T follicular helper cell (primary cell): ENCODE results near the gene PLXNA4.

Experiments
- DNase-seq: peaks from one replicate; pipeline ENCODE4 v3.0.0-alpha.2; 2020; ENCODE audit warnings: low read depth

PLXNA4 gene

DNA sequence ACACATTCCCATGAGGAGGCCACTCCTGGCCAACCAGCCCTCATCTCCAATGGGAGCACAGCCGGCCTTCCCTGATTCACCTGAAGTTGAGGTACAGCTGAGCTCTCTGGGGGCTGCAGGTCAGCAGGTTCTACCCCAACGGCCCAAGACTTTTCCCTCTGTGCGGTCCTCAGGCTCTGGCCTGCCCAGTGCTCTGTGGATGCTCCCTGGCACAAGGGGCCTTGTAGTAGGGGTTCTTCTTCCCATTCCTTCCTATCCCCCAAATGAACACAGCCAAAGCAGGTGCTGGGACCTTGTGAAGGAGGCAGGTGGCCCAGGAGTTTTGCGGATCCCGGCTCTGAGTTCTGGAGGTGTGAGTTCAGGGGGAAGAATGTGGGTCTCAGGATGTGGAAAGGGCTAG, 72.2 kb downstream of the PLXNA4 start:
- DNase-seq: no peak

DNA sequence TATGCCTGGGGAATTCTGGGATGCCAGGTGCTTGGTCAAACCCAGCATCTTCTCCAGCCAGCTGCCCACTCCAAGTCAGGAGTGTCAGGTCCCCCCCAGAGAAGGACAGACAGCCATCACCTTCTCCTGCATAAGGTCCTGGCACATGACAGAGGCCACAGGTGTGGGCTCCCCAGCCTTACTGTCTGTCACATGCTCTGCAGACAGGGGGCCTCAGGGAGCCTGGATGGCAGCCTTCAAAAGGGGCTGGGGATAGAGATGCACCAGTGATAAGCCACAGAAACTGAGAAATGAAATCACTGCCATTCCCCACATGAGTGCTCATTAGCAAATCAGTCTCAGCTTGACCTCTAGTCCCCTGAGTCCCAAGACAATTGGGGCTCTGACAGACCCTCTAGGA, 72.9 kb downstream of the PLXNA4 start:
- DNase-seq: no peak

DNA sequence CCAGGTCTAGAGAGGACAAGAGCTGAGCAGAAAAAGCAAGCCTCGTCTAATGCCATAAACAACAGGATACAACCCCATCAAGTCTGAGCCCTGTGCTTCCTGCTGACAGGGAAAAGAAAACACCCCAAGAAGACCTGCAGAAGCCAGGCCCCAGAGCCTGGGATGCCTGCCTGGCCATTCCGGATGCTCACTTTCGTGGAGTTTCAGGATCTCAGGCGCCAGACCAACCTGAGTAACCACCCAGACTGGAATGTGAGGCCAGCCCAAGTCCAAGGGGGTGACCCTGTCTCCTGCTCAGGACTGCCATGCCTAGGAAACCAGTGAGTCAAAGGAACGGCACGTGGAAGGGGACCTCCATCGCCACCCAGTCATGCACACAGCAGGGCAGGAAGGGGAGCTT, 74.3 kb downstream of the PLXNA4 start:
- no peak for DNase-seq

- DNase-seq: no peak
Observed at GRCh38 chr7:132500727-132501440, 75.4 kb downstream of the PLXNA4 start.

GRCh38 chr7:132499487-132499886, 76.8 kb downstream of the PLXNA4 start:
- DNase-seq: no peak

- no peak for DNase-seq
Observed at GRCh38 chr7:132499065-132499464, 77.2 kb downstream of the PLXNA4 start.

GRCh38 chr7:132498319-132498718, 78.0 kb downstream of the PLXNA4 start:
- no peak for DNase-seq

DNA sequence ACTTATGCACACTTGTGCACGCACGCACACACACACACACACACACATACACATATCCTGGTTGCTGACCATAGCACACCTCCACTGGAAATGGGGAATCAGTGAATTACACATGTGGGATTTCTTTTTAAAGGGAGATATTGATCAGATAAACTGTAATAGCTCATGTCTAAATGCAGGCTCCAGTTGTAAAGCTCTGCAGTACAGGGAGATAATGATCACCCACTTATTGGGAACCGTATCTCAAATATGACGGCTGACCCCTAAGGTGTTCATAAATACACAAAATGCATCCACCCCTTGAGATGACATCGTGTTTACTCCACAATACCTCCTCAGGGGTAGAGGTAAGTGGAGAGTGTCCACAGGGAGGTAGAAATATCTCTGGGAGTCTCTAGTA, 79.2 kb downstream of the PLXNA4 start:
- DNase-seq: no peak

DNA sequence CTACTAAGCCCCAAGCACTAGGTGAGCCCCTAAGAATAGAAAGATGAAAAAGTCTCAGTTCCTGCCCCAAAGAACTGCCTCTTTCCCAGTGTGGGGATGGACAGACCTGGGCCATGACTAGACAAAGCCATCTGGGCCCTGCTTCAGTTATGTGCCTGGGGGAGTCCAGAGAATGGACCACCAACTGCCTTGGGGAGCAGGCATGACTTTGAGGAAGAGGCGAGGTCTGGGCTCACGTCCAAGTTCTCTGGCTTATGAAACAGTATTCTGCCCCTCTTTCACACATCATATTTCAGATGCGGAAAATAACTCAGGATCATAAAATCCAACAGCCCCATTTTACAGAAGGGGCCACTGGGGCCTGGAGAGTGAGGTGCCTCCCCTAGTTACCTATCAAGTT, 80.3 kb downstream of the PLXNA4 start:
- DNase-seq: no peak

DNA sequence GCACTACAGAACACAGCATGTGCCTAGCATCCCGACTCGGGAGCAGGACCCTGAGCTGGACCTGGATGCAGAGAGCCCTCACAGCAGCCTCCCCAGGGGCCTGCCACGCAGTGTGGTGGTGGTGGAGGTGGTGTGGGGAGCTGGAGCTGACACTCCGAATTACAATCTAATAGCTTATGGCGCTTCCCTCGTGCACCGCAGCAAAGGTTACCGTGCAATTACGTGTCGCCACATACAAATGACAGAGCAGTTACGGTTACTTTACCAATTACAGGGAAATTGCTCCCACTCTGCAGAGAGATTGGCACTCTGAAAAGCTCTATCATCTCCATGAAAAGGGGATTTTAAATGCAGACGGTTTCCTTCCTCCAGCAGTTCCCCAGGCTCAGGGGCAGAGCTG, 81.8 kb downstream of the PLXNA4 start:
- DNase-seq: no peak

GRCh38 chr7:132492823-132493445, 83.3 kb downstream of the PLXNA4 start:
- no peak for DNase-seq

DNA sequence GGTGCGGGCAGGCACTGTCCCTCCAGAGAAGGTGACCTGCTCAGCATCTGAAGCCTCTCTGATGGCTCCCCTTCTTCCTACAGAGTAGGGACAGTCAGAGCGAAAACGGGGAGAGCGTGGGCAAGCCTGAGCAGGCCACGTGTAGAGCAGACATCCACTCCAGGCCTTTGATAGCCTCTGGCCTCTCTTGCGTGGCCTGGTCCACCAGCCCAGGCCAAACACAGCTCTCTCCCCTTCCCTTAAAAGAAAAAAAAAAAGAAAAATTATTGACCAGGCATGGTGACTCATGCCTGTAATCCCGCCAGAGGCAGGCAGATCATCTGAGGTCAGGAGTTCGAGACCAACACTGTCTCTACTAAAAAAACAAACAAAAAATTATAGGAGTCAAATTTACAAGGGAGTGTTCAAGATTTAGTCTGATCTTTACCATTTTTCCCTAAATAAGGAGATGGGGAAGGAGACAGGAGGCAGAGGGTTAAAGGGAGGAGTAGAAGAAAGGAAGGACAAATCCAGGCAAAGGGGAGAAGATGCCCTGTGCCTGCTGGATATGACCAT, 84.8 kb downstream of the PLXNA4 start:
- no peak for DNase-seq

DNA sequence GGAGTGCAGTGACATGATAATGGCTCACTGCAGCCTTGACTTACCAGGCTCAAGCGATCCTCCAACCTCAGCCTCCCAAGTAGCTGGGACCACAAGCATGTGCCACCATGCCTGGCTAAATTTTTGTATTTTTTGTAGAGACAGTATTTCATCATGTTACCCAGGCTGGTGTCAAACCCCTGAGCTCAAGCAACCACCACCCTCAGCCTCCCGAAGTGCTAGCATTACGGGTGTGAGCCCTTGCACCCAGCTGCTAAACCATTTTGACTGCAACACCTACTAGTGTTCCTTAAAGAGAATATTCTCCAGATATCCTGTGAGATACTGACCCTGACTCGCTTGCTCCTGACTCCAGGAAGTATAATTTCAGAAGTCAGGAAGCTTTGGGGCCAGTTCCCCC, 85.8 kb downstream of the PLXNA4 start:
- no peak for DNase-seq

- DNase-seq: no peak
Observed at GRCh38 chr7:132489776-132490237, 86.5 kb downstream of the PLXNA4 start.

DNA sequence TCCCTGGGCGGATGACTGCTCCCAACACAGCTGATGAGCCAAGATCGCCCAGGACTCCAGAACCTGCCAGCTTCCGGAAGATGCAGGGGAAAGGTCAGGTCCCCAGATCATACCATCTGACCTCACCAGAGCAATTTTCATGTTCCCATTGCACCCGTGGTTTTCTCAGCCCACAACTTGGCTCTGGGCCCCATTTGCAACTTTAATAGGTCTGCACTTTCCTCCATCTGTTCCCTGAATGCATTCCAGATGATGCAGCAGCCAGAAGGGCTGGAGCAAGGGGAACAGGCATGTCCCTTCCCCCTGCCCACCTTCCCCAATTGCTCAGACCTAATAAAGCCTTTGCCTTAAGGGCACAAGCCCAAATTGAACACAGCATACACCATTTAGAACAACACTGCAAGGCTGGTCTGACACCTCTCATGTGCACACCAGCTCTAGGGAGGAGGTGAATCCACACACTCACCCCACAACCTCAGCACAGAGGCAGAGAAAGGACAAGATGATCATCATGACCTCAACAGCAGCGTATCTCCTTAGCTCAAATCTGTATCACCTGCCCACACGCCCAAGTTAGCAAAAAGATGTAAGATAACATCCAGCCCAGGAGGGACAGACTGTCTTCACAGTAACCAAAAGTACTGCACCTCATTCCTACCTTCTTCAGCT, 87.5 kb downstream of the PLXNA4 start:
- DNase-seq: no peak

- DNase-seq: no peak
Observed at GRCh38 chr7:132486274-132486610, 90.0 kb downstream of the PLXNA4 start.

DNA sequence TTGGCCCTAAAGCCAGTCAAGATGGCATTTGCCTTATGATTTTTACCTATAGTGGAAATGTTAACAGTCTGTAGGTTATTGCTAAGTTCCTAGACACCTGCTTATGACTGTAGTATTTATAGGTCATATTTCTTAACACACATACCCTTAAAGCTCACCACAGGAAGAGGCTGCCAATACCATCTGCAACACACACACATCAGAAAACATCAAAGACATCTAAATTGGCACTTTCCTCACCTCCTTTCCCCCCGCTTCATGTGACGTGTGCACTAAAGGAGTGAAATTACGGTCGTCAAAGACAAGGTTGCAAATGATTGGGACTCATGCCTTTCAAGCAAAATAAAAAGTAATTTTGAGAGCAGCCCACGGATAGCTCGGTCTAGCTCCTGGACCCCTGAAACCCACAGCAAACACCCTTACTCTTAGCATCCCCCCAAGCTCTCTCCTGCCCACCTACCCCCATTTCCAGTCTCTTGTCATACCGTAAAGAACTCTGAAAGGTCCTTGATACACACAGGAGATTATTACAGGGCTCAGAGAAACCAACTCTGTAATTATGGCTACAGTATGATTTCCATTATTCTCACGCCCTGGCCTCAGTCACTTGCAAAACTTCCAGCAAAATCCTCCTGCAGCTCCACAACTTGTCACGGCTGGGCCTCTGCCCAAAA, 90.5 kb downstream of the PLXNA4 start:
- DNase-seq: peak; percentile 14

DNA sequence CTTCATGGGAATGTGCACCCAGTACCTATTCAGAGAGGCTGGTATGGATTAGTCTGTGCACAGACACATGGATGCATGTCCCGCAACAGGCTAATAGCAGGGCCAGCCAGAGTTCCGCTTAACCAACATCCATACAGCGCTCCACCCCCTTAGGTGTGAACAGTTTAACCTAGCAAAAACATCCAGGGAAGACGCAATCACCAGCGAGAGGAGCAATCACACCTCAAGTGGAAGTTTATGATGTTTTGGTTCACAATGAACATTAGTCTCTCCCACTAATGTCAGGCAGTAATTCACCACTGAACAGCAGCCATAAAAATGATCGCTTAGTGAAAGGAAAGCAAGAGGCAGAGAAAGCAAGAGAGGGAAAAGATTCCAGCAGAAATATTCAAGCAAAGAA, 91.1 kb downstream of the PLXNA4 start:
- no peak for DNase-seq

DNA sequence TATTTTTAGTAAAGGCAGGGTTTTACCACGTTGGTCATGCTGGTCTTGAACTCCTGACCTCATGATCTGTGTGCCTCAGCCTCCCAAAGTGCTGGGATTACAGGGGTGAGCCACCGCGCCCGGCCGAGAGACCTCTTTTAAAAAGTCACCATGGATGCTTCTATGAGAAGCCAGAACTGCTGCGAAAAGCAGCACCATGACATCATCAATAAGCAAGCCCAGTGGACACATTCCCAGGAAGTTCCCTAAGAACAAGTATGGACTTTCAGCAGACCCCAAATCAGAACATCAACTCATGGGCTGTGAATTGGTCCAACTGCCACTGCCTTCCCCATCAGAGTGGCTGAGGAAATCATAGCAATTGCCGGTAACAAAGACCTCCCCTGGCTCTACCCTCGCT, 93.4 kb downstream of the PLXNA4 start:
- DNase-seq: no peak

- DNase-seq: no peak
Observed at GRCh38 chr7:132480534-132480933, 95.7 kb downstream of the PLXNA4 start.

DNA sequence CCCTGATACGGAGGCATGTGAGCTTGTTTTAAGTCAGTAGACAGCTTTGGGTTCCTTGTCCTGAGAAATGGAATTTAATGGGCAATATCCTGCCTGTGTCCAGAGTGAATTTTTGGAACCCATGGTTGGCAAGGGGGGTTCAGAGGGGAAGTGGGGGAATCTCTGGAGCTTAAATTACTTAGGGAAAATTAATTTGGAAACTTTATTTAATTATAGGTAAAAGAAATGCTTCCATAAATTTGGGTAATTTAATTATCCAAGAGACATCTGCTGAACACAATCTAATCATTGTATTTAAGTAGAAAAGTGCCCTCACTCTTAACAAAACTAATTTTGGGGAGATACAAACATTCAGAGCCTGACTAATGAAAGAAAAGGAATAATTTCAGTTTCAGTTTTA, 99.7 kb downstream of the PLXNA4 start:
- no peak for DNase-seq

DNA sequence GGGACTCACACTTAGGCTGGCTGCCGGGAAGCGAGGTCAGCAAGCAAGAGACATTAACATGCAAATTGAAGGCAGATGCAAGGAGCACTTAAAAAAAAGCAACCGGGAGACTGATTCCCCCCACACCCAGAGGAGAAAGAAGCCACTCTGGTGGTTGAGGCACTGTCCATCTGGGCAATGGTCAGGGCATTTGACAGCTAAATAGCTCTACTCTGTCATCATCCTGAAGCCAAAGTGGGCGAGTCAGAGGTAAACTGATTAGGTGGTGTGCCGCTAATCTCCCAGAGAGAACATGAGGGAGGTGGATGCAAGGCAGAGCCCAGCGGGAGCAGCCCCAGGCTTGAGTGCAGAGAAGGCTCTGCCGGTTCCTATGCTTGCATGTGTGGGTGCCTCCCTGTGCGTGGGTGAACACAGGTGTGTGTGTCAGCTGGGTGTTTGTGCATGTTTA, 100.6 kb downstream of the PLXNA4 start:
- no peak for DNase-seq
